Thymus (tissue), 11 donors: ENCODE measurements around the gene ZACN. TPM values are rescaled to one million over a fixed set of nuclear protein-coding genes. Genes with fewer than 3 reads are reported as not detected.

Experiments used
- DNase-seq, 9 donors: peaks; one replicate each; pipeline ENCODE4 v3.0.0-alpha.2; 2013; ENCODE audit warnings: low spot score in 9 of 9, low read depth in 6 of 9, missing footprints in 1 of 9
- H3K27ac ChIP-seq, 2 donors: one replicate each; pipeline ENCODE4 v1.5.1; 2013; ENCODE audit warnings: control low read depth in 1 of 2, low read depth in 1 of 2, low read length in 1 of 2, mild to moderate bottlenecking in 1 of 2, moderate library complexity in 1 of 2
- H3K27me3 ChIP-seq, 2 donors: one replicate each; pipeline ENCODE4 v1.5.1; 2013; ENCODE audit warnings: low read length in 1 of 2; ENCODE audit not compliant: control insufficient read depth in 2 of 2, insufficient read depth in 1 of 2
- H3K36me3 ChIP-seq, 2 donors: one replicate each; pipeline ENCODE4 v1.5.1; 2013; ENCODE audit warnings: low read length in 1 of 2, mild to moderate bottlenecking in 1 of 2, moderate library complexity in 1 of 2; ENCODE audit not compliant: control insufficient read depth in 2 of 2, insufficient read depth in 2 of 2
- H3K4me1 ChIP-seq, 2 donors: one replicate each; pipeline ENCODE4 v1.5.1; 2013; ENCODE audit warnings: low read length in 2 of 2; ENCODE audit not compliant: control insufficient read depth in 2 of 2, insufficient read depth in 2 of 2
- H3K4me3 ChIP-seq, 2 donors: one replicate each; pipeline ENCODE4 v1.5.1; 2013; ENCODE audit warnings: low read length in 2 of 2, control low read depth in 1 of 2, mild to moderate bottlenecking in 1 of 2
- H3K9me3 ChIP-seq, 2 donors: one replicate each; pipeline ENCODE4 v1.5.1; 2013; ENCODE audit warnings: low read length in 1 of 2, mild to moderate bottlenecking in 1 of 2; ENCODE audit not compliant: control insufficient read depth in 2 of 2, insufficient read depth in 1 of 2
- WGBS: extraction: QIAGEN DNeasy Blood & Tissue Kit; methylation state at CpG from one replicate; pipeline ENCODE4 v1.1.7; 2013; 5-methylcytosine and 5-hydroxymethylcytosine counted together
- polyA plus RNA-seq: library from polyadenylated mRNA; stranded (reverse); fragments of 200-250 nt; gene quantifications from one replicate; pipeline ENCODE4 v1.2.3, GENCODE V29; 2013
- total RNA-seq: library from RNA; stranded (reverse); fragments of 120-200 nt; gene quantifications from one replicate; pipeline ENCODE4 v1.2.4, GENCODE V29; 2013
- donor health status: healthy.

ZACN gene
- total and polyA plus RNA-seq, 2 donors: 1.5 to 10.3 TPM

- peaks cover under 1 to 9% of the 10 kb centered on the region in 2 donors for H3K4me1 ChIP-seq
- 87% methylated on average over 17 of the region's 17 CpGs for WGBS
Measured at GRCh38 chr17:76085066-76085730, 6.2 kb downstream of the ZACN start.

GRCh38 chr17:76085731-76086366 is 6.9 kb downstream of the ZACN start:
- WGBS: 98% methylated on average over 13 of the region's 13 CpGs
- H3K4me1 ChIP-seq: peaks cover 0 to 6% of the 10 kb centered on the region in 2 donors
- no peaks in the 10 kb centered on the region for H3K9me3 ChIP-seq
- no peak overlapping the region for H3K4me3 ChIP-seq
- no peak overlapping the region for H3K27ac ChIP-seq
- H3K36me3 ChIP-seq: peaks cover 92 to 93% of the 10 kb centered on the region in 2 donors
- H3K27me3 ChIP-seq: no peaks in the 10 kb centered on the region
- no peak for DNase-seq

More at GRCh38 chr17:76085066-76085730, 6.2 kb downstream of the ZACN start:
- no peak for DNase-seq
- H3K27ac ChIP-seq: no peak overlapping the region
- peaks cover 0 to 1% of the 10 kb centered on the region in 2 donors for H3K9me3 ChIP-seq
- H3K27me3 ChIP-seq: peaks cover 0 to 5% of the 10 kb centered on the region in 2 donors
- peaks cover 86 to 87% of the 10 kb centered on the region in 2 donors for H3K36me3 ChIP-seq
- no peak overlapping the region for H3K4me3 ChIP-seq

- Histone ChIP-seq H3K27ac (no peak overlapping the region), H3K4me1 (peaks cover 0 to 11% of the 10 kb centered on the region in 2 donors), H3K36me3 (peaks cover 97 to 98% of the 10 kb centered on the region in 2 donors), H3K9me3 (no peaks in the 10 kb centered on the region), H3K4me3 (no peak overlapping the region), H3K27me3 (no peaks in the 10 kb centered on the region)
- no peak for DNase-seq
- WGBS: 96% methylated on average over 9 of the region's 9 CpGs
Measured at GRCh38 chr17:76086384-76086783, 7.4 kb downstream of the ZACN start.

- Histone ChIP-seq H3K9me3 (no peaks in the 10 kb centered on the region), H3K4me3 (no peak overlapping the region), H3K36me3 (peaks cover 95 to 99% of the 10 kb centered on the region in 2 donors), H3K27me3 (no peaks in the 10 kb centered on the region), H3K27ac (no peak overlapping the region), H3K4me1 (peaks cover 0 to 15% of the 10 kb centered on the region in 2 donors)
- DNase-seq: no peak
- 94% methylated on average over 11 of the region's 11 CpGs for WGBS
Measured at GRCh38 chr17:76087531-76087930, 8.5 kb downstream of the ZACN start.

GRCh38 chr17:76088041-76088867 is 9.3 kb downstream of the ZACN start:
- H3K27ac ChIP-seq: no peak overlapping the region
- no peak for DNase-seq
- H3K9me3 ChIP-seq: no peaks in the 10 kb centered on the region
- 89% methylated on average over 25 of the region's 25 CpGs for WGBS
- H3K36me3 ChIP-seq: peaks cover 95 to 99% of the 10 kb centered on the region in 2 donors
- H3K4me1 ChIP-seq: peaks cover 0 to 15% of the 10 kb centered on the region in 2 donors
- H3K4me3 ChIP-seq: no peak overlapping the region
- H3K27me3 ChIP-seq: no peaks in the 10 kb centered on the region

- Histone ChIP-seq H3K36me3 (peaks cover 95 to 99% of the 10 kb centered on the region in 2 donors), H3K27me3 (no peaks in the 10 kb centered on the region), H3K4me1 (peaks cover 0 to 15% of the 10 kb centered on the region in 2 donors), H3K9me3 (no peaks in the 10 kb centered on the region), H3K4me3 (no peak overlapping the region), H3K27ac (no peak overlapping the region)
- no peak for DNase-seq
- WGBS: 98% methylated on average over 25 of the region's 25 CpGs
Measured at GRCh38 chr17:76088868-76089576, 10.0 kb downstream of the ZACN start.

GRCh38 chr17:76089680-76090516 is 10.9 kb downstream of the ZACN start:
- Histone ChIP-seq H3K4me1 (peaks cover 0 to 15% of the 10 kb centered on the region in 2 donors), H3K27me3 (no peaks in the 10 kb centered on the region), H3K4me3 (no peak overlapping the region), H3K9me3 (no peaks in the 10 kb centered on the region), H3K27ac (no peak overlapping the region), H3K36me3 (peaks cover 92 to 97% of the 10 kb centered on the region in 2 donors)
- WGBS: 95% methylated on average over 32 of the region's 32 CpGs
- DNase-seq: no peak

GRCh38 chr17:76090517-76091129 is 11.6 kb downstream of the ZACN start:
- H3K9me3 ChIP-seq: no peaks in the 10 kb centered on the region
- DNase-seq: no peak
- WGBS: 93% methylated on average over 17 of the region's 17 CpGs
- H3K4me1 ChIP-seq: peaks cover 0 to 15% of the 10 kb centered on the region in 2 donors
- H3K4me3 ChIP-seq: no peak overlapping the region
- no peaks in the 10 kb centered on the region for H3K27me3 ChIP-seq
- H3K27ac ChIP-seq: peak overlapping the region; percentile 3 to 56
- H3K36me3 ChIP-seq: peaks cover 92% of the 10 kb centered on the region in 2 donors
